Tibial nerve (tissue), 3 donors: Measurements from ENCODE around the gene CHST2.

Experiments
- CTCF ChIP-seq, 5 experiments: fragments of 200-600 bp in 3 of 5; fragments of 450-650 bp in 2 of 5; sonication (generic) in 3 of 5; IDR thresholded peaks; one replicate each; pipeline ENCODE4 v1.5.1; 2016 to 2019; ENCODE audit warnings: antibody characterized with exemption in 5 of 5, mild to moderate bottlenecking in 3 of 5, moderate library complexity in 2 of 5
- POLR2A ChIP-seq, 2 donors: fragments of 450-650 bp; IDR thresholded peaks; one replicate each; pipeline ENCODE4 v1.6.1; 2017; ENCODE audit warnings: antibody characterized with exemption in 2 of 2, mild to moderate bottlenecking in 2 of 2, moderate library complexity in 2 of 2

GRCh38 chr3:143101792-143102381 is 17.7 kb upstream of the CHST2 start:
- TF ChIP-seq CTCF (IDR thresholded peaks at IDR 0.05): no peak
- TF ChIP-seq POLR2A (IDR thresholded peaks at IDR 0.05): no peak
